Keratinocyte (primary cell): Measurements from ENCODE around the gene PFDN4. TPM values are rescaled to one million over a fixed set of nuclear protein-coding genes. Genes with fewer than 3 reads are reported as not detected.

Source experiments
- DNase-seq: peaks from one replicate; pipeline ENCODE4 v3.0.0-alpha.2; 2011; ENCODE audit warnings: low read depth, missing footprints, low spot score
- FAIRE-seq: peaks from 2 replicates; lab custom pipeline; 2011; peaks lifted over from hg19 to GRCh38; lab: Jason Lieb, UNC
- H2AFZ ChIP-seq: 2 replicates; pipeline ENCODE4 v1.6.0; 2012; ENCODE audit warnings: low read length, control low read depth, inconsistent platforms; ENCODE audit not compliant: control insufficient read depth
- H3K27ac ChIP-seq: 2 replicates; pipeline ENCODE4 v1.5.1; 2011; ENCODE audit warnings: low read length; ENCODE audit not compliant: control insufficient read depth, insufficient read depth
- H3K27me3 ChIP-seq: 3 replicates; pipeline ENCODE4 v1.6.0; 2011; ENCODE audit warnings: low read length; ENCODE audit not compliant: control insufficient read depth, insufficient read depth; ENCODE audit errors: extremely low read depth
- H3K36me3 ChIP-seq, 2 experiments: 2 replicates in 1 of 2; 3 replicates in 1 of 2; pipeline ENCODE4 v1.5.1; 2011; ENCODE audit warnings: low read length in 2 of 2, mild to moderate bottlenecking in 1 of 2; ENCODE audit not compliant: control insufficient read depth in 2 of 2, insufficient read depth in 2 of 2; ENCODE audit errors: extremely low read depth in 1 of 2
- H3K4me1 ChIP-seq: 3 replicates; pipeline ENCODE4 v1.5.1; 2011; ENCODE audit warnings: low read length; ENCODE audit not compliant: control insufficient read depth, insufficient read depth; ENCODE audit errors: extremely low read depth
- H3K4me2 ChIP-seq: 3 replicates; pipeline ENCODE4 v1.6.0; 2011; ENCODE audit warnings: low read depth, low read length; ENCODE audit not compliant: control insufficient read depth, insufficient read depth; ENCODE audit errors: extremely low read depth
- H3K4me3 ChIP-seq, 3 experiments: fragments of 200-600 bp in 1 of 3; sonication (generic) in 1 of 3; 2 replicates in 2 of 3; 3 replicates in 1 of 3; pipeline ENCODE4 v1.5.1; 2011 to 2016; ENCODE audit warnings: low read length in 3 of 3, mild to moderate bottlenecking in 3 of 3, control low read depth in 2 of 3, inconsistent platforms in 1 of 3, low read depth in 1 of 3, mixed read lengths in 1 of 3, mixed run types in 1 of 3, moderate library complexity in 1 of 3; ENCODE audit not compliant: control insufficient read depth in 2 of 3, insufficient read depth in 2 of 3; ENCODE audit errors: extremely low read depth in 1 of 3
- H3K79me2 ChIP-seq: 2 replicates; pipeline ENCODE4 v1.6.0; 2012; ENCODE audit warnings: low read length; ENCODE audit not compliant: control insufficient read depth, insufficient read depth
- H3K9ac ChIP-seq: 3 replicates; pipeline ENCODE4 v1.6.0; 2011; ENCODE audit warnings: low read length; ENCODE audit not compliant: control insufficient read depth, insufficient read depth; ENCODE audit errors: extremely low read depth
- H3K9me1 ChIP-seq: 3 replicates; pipeline ENCODE4 v1.6.0; 2011; ENCODE audit warnings: low read length; ENCODE audit not compliant: control insufficient read depth, insufficient read depth; ENCODE audit errors: extremely low read depth
- H3K9me3 ChIP-seq: 2 replicates; pipeline ENCODE4 v1.5.1; 2012; ENCODE audit warnings: low read depth, low read length; ENCODE audit not compliant: control insufficient read depth
- H4K20me1 ChIP-seq: 3 replicates; pipeline ENCODE4 v1.6.0; 2011; ENCODE audit warnings: low read length; ENCODE audit not compliant: control insufficient read depth, insufficient read depth; ENCODE audit errors: extremely low read depth
- EZH2 ChIP-seq: IDR thresholded peaks from one replicate; pipeline ENCODE4 v1.6.1; 2012; ENCODE audit warnings: inconsistent platforms, mild to moderate bottlenecking, low read length, moderate library complexity
- dilution Hi-C: fragments of 300-500 bp; cut with MboI; formaldehyde crosslinking; loops from one replicate; pipeline ENCODE4 v1.7.0; 2020; ENCODE audit warnings: low sequenced_read_pairs; ENCODE audit not compliant: extremely low pct_ligation_motif_present
- polyA plus RNA-seq, 5 experiments: library from polyadenylated mRNA; depleted of rRNA in 3 of 5; stranded (reverse) in 3 of 5; stranded (forward) in 1 of 5; unstranded in 1 of 5; fragments of >200 nt; gene quantifications; 1 replicate in 1 of 5; 2 replicates in 3 of 5; 3 replicates in 1 of 5; pipeline versions ENCODE4 v1.2.1 to v1.2.3, GENCODE V29; 2011 to 2012; ENCODE audit warnings: missing spikeins in 2 of 5, low read depth in 1 of 5, low replicate concordance in 1 of 5
- TF ChIP-seq, protein P1 (sequence below), 3 experiments: IDR thresholded peaks in 1 of 3; conservative IDR thresholded peaks in 1 of 3; optimal IDR thresholded peaks in 1 of 3; 2 replicates in 2 of 3; 3 replicates in 1 of 3; pipeline versions ENCODE3 to v1.5.1; 2011; ENCODE audit warnings: low read length in 3 of 3, mild to moderate bottlenecking in 3 of 3, moderate library complexity in 2 of 3, control low read depth in 1 of 3, inconsistent platforms in 1 of 3; ENCODE audit not compliant: insufficient read depth in 2 of 3; ENCODE audit errors: extremely low read depth in 1 of 3

Gene PFDN4
- polyA plus RNA-seq, 1 donor (not counting 4 experiments of a cell fraction or from before 2014, with no cell fraction given), result 65.7 TPM

DNA sequence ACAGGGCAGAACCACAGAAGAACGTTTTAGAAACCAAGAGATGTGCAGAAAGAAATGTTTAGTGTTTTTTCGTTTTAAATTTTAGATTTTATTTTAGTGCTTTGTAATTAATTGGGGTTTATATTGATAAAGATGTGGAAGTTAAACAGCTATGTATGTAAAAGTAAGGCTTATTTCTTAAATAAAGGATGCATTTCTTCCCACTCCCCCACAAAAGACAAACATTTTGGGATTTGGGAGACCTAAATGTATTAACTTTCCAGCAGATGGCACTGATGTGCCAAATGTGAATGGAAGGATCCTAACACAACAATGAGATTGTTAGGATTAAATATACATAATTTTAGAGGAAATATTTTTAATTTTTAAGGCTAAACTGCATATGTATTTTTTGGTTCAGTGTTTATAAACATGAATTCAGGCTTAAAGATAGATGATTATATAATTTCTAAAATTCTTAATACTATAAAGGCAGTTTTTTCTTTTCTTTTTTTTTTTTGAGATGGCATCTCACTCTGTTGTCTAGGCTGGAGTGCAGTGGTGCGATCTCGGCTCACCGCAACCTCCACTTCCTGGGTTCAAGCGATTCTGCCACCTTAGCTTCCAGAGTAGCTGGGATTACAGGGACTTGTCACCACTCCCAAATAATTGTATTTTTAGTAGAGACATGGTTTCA is 12.0 kb downstream of the PFDN4 start:
- no peak for TF ChIP-seq EZH2
- TF ChIP-seq, protein P1, sequence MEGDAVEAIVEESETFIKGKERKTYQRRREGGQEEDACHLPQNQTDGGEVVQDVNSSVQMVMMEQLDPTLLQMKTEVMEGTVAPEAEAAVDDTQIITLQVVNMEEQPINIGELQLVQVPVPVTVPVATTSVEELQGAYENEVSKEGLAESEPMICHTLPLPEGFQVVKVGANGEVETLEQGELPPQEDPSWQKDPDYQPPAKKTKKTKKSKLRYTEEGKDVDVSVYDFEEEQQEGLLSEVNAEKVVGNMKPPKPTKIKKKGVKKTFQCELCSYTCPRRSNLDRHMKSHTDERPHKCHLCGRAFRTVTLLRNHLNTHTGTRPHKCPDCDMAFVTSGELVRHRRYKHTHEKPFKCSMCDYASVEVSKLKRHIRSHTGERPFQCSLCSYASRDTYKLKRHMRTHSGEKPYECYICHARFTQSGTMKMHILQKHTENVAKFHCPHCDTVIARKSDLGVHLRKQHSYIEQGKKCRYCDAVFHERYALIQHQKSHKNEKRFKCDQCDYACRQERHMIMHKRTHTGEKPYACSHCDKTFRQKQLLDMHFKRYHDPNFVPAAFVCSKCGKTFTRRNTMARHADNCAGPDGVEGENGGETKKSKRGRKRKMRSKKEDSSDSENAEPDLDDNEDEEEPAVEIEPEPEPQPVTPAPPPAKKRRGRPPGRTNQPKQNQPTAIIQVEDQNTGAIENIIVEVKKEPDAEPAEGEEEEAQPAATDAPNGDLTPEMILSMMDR (optimal IDR thresholded peaks at IDR 0.05 in 1 of 3, IDR thresholded peaks at IDR 0.05 in 1 of 3, conservative IDR thresholded peaks at IDR 0.05 in 1 of 3; ENCODE audit: extremely low read depth in 1 of 3, insufficient read depth in 2 of 3, low read length in 3 of 3), result peak in 2 of 3 experiments; percentile 32 to 43
- H3K79me2 ChIP-seq, result peaks cover under 1% of the 10 kb centered on the region
- DNase-seq (no peak), FAIRE-seq (no peak)
- H3K4me1 ChIP-seq, result no peaks in the 10 kb centered on the region
- no peak overlapping the region for H2AFZ ChIP-seq
- H3K4me3 ChIP-seq, result no peak overlapping the region
- H3K36me3 ChIP-seq, result peaks cover 2 to 6% of the 10 kb centered on the region in 2 experiments
- no peak overlapping the region for H3K4me2 ChIP-seq
- no peaks in the 10 kb centered on the region for H4K20me1 ChIP-seq
- H3K27me3 ChIP-seq, result no peaks in the 10 kb centered on the region
- dilution Hi-C loops, result loop anchor here (10.0 kb wide), 1 partner anchor 445 kb away; no protein-coding TSS in a partner anchor
- no peaks in the 10 kb centered on the region for H3K9me3 ChIP-seq
- H3K9ac ChIP-seq, result no peak overlapping the region
- H3K27ac ChIP-seq, result no peak overlapping the region
- no peaks in the 10 kb centered on the region for H3K9me1 ChIP-seq

DNA sequence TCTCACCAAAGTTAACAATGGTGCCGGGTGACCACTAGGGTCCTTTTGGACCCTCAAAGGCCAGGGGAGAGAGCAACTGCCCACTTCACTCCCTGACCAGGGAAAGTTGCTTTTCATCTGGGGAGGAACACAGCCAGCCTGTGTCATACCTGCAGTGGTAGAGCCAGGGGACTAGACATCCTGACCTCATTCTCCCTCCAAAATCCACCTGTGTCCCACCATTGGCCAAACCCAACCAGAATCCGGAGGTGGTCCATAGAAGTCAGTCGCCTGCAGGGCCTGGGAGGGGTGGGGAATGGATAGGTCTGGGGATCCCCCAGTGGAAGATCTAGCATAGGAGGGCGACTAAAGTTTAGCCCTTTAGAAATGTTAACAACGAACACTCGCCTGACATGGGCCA is 12.8 kb downstream of the PFDN4 start:
- DNase-seq (no peak), FAIRE-seq (no peak)
- H3K27me3 ChIP-seq, result no peaks in the 10 kb centered on the region
- no peaks in the 10 kb centered on the region for H3K4me1 ChIP-seq
- no peak overlapping the region for H2AFZ ChIP-seq
- peaks cover 2 to 4% of the 10 kb centered on the region in 2 experiments for H3K36me3 ChIP-seq
- H4K20me1 ChIP-seq, result no peaks in the 10 kb centered on the region
- no peaks in the 10 kb centered on the region for H3K9me1 ChIP-seq
- dilution Hi-C loops, result no loop called here
- no peaks in the 10 kb centered on the region for H3K79me2 ChIP-seq
- no peaks in the 10 kb centered on the region for H3K9me3 ChIP-seq
- no peak overlapping the region for H3K27ac ChIP-seq
- TF ChIP-seq, protein P1 (optimal IDR thresholded peaks at IDR 0.05 in 1 of 3, IDR thresholded peaks at IDR 0.05 in 1 of 3, conservative IDR thresholded peaks at IDR 0.05 in 1 of 3; ENCODE audit: extremely low read depth in 1 of 3, insufficient read depth in 2 of 3, low read length in 3 of 3), result no peak
- no peak for TF ChIP-seq EZH2
- no peak overlapping the region for H3K9ac ChIP-seq
- H3K4me3 ChIP-seq, result no peak overlapping the region
- no peak overlapping the region for H3K4me2 ChIP-seq
